Hepatocyte (in vitro differentiated cells): ENCODE results near the gene SLC15A5.

Experiments used
- CTCF ChIP-seq: fragments of 200-600 bp; sonication (generic); IDR thresholded peaks from 2 replicates; pipeline ENCODE4 v1.5.1; 2016; ENCODE audit warnings: antibody characterized with exemption, mild to moderate bottlenecking; ENCODE audit not compliant: poor library complexity
- EZH2phosphoT487 ChIP-seq: fragments of 200-600 bp; sonication (generic); IDR thresholded peaks from one replicate; pipeline ENCODE4 v1.6.1; 2018; ENCODE audit warnings: antibody characterized with exemption, mild to moderate bottlenecking, low read depth, moderate library complexity; ENCODE audit not compliant: unreplicated experiment, severe bottlenecking

GRCh38 chr12:16166563-16167470 is 110.7 kb downstream of the SLC15A5 start:
- TF ChIP-seq CTCF (no peak), EZH2phosphoT487 (no peak)
